Upper lobe of left lung (tissue), 4 donors: ENCODE measurements around the gene DAPK1.

ENCODE experiments used
- EP300 ChIP-seq, 4 donors: sonication (generic); formaldehyde crosslinking; IDR thresholded peaks; one replicate each; pipeline ENCODE4 v1.5.1; 2017; ENCODE audit warnings: antibody characterized with exemption in 4 of 4, control low read depth in 2 of 4
- POLR2A ChIP-seq, 4 donors: fragments of 450-650 bp; IDR thresholded peaks; one replicate each; pipeline ENCODE4 v1.5.1; 2016 to 2017; ENCODE audit warnings: antibody characterized with exemption in 4 of 4, mild to moderate bottlenecking in 2 of 4
- POLR2AphosphoS5 ChIP-seq, 2 donors: sonication (generic); formaldehyde crosslinking; IDR thresholded peaks; one replicate each; pipeline ENCODE4 v1.5.1; 2017; ENCODE audit warnings: antibody characterized with exemption in 2 of 2
- TF ChIP-seq, protein P1 (sequence below), 6 experiments: fragments of 450-650 bp in 4 of 6; fragments of 200-600 bp in 2 of 6; sonication (generic) in 2 of 6; IDR thresholded peaks; one replicate each; pipeline ENCODE4 v1.5.1; 2016 to 2019; ENCODE audit warnings: antibody characterized with exemption in 6 of 6

DNA sequence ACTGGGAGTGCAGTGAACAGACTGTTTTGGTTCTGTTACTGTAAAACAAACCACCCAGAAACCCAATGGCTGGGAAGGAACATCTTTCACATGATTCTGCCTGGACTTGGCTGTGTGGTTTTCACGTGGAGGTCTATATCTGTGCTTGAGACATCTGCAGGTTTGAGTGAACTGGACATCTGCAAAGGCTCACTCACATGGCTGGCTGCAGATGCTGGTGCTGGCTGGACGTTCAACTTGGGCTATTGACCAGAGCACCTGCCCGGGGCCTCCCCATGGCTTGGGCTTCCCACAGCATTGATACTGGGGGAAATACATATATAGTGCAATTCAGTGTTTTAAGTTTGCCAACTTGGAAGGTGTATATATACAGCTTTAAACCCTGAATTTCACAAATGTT, 235.1 kb downstream of the DAPK1 start:
- TF ChIP-seq, protein P1, sequence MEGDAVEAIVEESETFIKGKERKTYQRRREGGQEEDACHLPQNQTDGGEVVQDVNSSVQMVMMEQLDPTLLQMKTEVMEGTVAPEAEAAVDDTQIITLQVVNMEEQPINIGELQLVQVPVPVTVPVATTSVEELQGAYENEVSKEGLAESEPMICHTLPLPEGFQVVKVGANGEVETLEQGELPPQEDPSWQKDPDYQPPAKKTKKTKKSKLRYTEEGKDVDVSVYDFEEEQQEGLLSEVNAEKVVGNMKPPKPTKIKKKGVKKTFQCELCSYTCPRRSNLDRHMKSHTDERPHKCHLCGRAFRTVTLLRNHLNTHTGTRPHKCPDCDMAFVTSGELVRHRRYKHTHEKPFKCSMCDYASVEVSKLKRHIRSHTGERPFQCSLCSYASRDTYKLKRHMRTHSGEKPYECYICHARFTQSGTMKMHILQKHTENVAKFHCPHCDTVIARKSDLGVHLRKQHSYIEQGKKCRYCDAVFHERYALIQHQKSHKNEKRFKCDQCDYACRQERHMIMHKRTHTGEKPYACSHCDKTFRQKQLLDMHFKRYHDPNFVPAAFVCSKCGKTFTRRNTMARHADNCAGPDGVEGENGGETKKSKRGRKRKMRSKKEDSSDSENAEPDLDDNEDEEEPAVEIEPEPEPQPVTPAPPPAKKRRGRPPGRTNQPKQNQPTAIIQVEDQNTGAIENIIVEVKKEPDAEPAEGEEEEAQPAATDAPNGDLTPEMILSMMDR (IDR thresholded peaks at IDR 0.05): no peak
- no peak for TF ChIP-seq POLR2A (IDR thresholded peaks at IDR 0.05)
- no peak for TF ChIP-seq POLR2AphosphoS5 (IDR thresholded peaks at IDR 0.05)
- no peak for TF ChIP-seq EP300 (IDR thresholded peaks at IDR 0.05)
